RWPE1 (cell line): ENCODE measurements around the gene IFNL1.
A peak's percentile ranks its signal among the peaks of the same experiment; 100 is the strongest.
"Not testable (repeated sequence)": the region's sequence is repeated elsewhere in the genome, so short reads cannot be mapped to it uniquely, and the experiment has no call there.

Source experiments
- CTCF ChIA-PET: fragments of 350-600 bp; sonication (Branson Sonifier 250); formaldehyde crosslinking; extraction: SDS; loops from one replicate; lab custom pipeline; 2021; lab: Yijun Ruan, JAX
- POLR2A ChIA-PET: fragments of 400-600 bp; formaldehyde crosslinking; extraction: SDS; loops from one replicate; lab custom pipeline; 2020; ENCODE audit warnings: antibody characterized with exemption; ENCODE audit not compliant: low non-redundant PET; lab: Yijun Ruan, JAX
- DNase-seq: peaks from one replicate; pipeline ENCODE4 v3.0.0; 2012; ENCODE audit warnings: low spot score
- H3K27ac ChIP-seq: fragments of 450-650 bp; 2 replicates; pipeline ENCODE4 v1.5.1; 2017
- CTCF ChIP-seq: fragments of 450-650 bp; conservative IDR thresholded peaks from 2 replicates; pipeline ENCODE4 v1.5.1; 2017; ENCODE audit warnings: low read depth, mild to moderate bottlenecking

The IFNL1 gene

GRCh38 chr19:39336483-39336882, 40.3 kb downstream of the IFNL1 start:
- POLR2A ChIA-PET, result no interaction called here
- no peak overlapping the region for H3K27ac ChIP-seq
- no peak for TF ChIP-seq CTCF
- CTCF ChIA-PET, result interaction anchor here (0.6 kb wide), 1 partner anchor 10 kb away, joined by 3 read pairs; no protein-coding TSS in a partner anchor
- no peak for DNase-seq

- no peak for DNase-seq
- ChIA-PET CTCF (no interaction called here), POLR2A (no interaction called here)
- TF ChIP-seq CTCF, result no peak
- no peak overlapping the region for H3K27ac ChIP-seq
These were observed 43.5 kb downstream of the IFNL1 start for GRCh38 chr19:39339674-39340073.

GRCh38 chr19:39340156-39340555, 43.9 kb downstream of the IFNL1 start:
- DNase-seq, POLR2A ChIA-PET, CTCF ChIA-PET, H3K27ac ChIP-seq: not testable (repeated sequence)

- peak overlapping the region; percentile 83 for H3K27ac ChIP-seq
- POLR2A ChIA-PET, result no interaction called here
- CTCF ChIA-PET, result interaction anchor here (0.8 kb wide), 1 partner anchor 48 kb away, joined by 4 read pairs; no protein-coding TSS in a partner anchor
- no peak for DNase-seq
- TF ChIP-seq CTCF, result no peak
These were observed 45.0 kb downstream of the IFNL1 start for GRCh38 chr19:39341129-39341718.

GRCh38 chr19:39341719-39342604, 45.8 kb downstream of the IFNL1 start, which contains the start of gene SAMD4B:
Gene SAMD4B, plus strand, starts transcription at chr19:39342421. Its CDS starts 14,473 bp downstream, at chr19:39356894.
- peak; percentile 97 for DNase-seq
- TF ChIP-seq CTCF, result peak; percentile 82
- ChIA-PET POLR2A (interaction anchor here (0.6 to 0.7 kb wide), 3 partner anchors 59 to 94 kb away, joined by 3 to 4 read pairs (median 3); partner anchors contain the start of gene RPS16), CTCF (interaction anchor here (0.6 to 0.8 kb wide), 2 partner anchors 36 to 49 kb away, joined by 3 to 4 read pairs; no protein-coding TSS in a partner anchor)
- peak within 1 kb of the TSS; percentile 83 for H3K27ac ChIP-seq

GRCh38 chr19:39342647-39343305, 46.6 kb downstream of the IFNL1 start:
- ChIA-PET POLR2A (interaction anchor here (0.6 kb wide), 2 partner anchors 65 to 93 kb away, joined by 3 to 4 read pairs; partner anchors contain the start of gene RPS16), CTCF (interaction anchor here (0.6 kb wide), 1 partner anchor 36 kb away, joined by 3 read pairs; no protein-coding TSS in a partner anchor)
- peak overlapping the region; percentile 83 for H3K27ac ChIP-seq
- DNase-seq, result no peak
- no peak for TF ChIP-seq CTCF
